GM23338 (cell line): ENCODE measurements around the gene APOB.

Experiments used
- CREB1 ChIP-seq: fragments of 250-450 bp; sonication (Bioruptor Pico); IDR thresholded peaks from 2 replicates; pipeline ENCODE4 v1.5.0; 2020; ENCODE audit warnings: low read depth, mild to moderate bottlenecking, moderate library complexity
- EZH2phosphoT487 ChIP-seq: fragments of 200-600 bp; sonication (generic); IDR thresholded peaks from one replicate; pipeline ENCODE4 v1.8.1; 2018; ENCODE audit warnings: antibody characterized with exemption; ENCODE audit not compliant: unreplicated experiment
- JUNB ChIP-seq: IDR thresholded peaks from one replicate; pipeline ENCODE4 v1.6.1; 2016; ENCODE audit warnings: antibody characterized with exemption; ENCODE audit not compliant: unreplicated experiment
- POLR2AphosphoS5 ChIP-seq: IDR thresholded peaks from 2 replicates; pipeline ENCODE4 v1.6.1; 2016; ENCODE audit warnings: antibody characterized with exemption, low read depth
- ZNF114 ChIP-seq: fragments of 250-450 bp; sonication (Bioruptor Pico); IDR thresholded peaks from 2 replicates; pipeline ENCODE4 v1.5.0; 2020; ENCODE audit warnings: mild to moderate bottlenecking, moderate library complexity
- TF ChIP-seq, protein P1 (sequence below), 2 experiments: fragments of 200-600 bp in 1 of 2; sonication (generic) in 1 of 2; conservative IDR thresholded peaks; 2 replicates each; pipeline versions ENCODE4 v1.5.1 to v1.6.1; 2016 to 2017; ENCODE audit warnings: antibody characterized with exemption in 2 of 2, low read depth in 2 of 2, mild to moderate bottlenecking in 2 of 2, moderate library complexity in 1 of 2
- TF ChIP-seq, protein P2 (sequence below): IDR thresholded peaks from 2 replicates; pipeline ENCODE4 v1.6.1; 2016; ENCODE audit warnings: antibody characterized with exemption

DNA sequence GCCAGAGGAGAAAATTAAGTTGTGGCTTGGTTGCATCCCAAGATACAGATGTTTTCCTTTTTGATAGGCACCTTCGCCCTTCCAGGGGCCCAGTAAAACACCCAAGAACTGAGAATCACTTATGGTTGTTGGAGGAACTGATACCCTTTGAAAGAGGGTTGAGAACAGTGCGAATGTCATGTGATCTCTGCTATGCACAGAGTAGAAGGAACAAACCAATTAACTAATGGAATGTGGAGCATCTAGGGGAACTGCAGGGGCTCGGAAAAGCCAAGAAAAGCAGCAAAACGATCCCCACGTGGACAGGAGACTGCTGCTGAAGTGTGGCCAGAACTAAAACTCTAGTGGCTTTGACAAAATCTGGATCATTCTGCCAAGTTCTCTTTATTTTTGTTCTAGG lies 58.8 kb downstream of the APOB start:
- TF ChIP-seq, protein P1, sequence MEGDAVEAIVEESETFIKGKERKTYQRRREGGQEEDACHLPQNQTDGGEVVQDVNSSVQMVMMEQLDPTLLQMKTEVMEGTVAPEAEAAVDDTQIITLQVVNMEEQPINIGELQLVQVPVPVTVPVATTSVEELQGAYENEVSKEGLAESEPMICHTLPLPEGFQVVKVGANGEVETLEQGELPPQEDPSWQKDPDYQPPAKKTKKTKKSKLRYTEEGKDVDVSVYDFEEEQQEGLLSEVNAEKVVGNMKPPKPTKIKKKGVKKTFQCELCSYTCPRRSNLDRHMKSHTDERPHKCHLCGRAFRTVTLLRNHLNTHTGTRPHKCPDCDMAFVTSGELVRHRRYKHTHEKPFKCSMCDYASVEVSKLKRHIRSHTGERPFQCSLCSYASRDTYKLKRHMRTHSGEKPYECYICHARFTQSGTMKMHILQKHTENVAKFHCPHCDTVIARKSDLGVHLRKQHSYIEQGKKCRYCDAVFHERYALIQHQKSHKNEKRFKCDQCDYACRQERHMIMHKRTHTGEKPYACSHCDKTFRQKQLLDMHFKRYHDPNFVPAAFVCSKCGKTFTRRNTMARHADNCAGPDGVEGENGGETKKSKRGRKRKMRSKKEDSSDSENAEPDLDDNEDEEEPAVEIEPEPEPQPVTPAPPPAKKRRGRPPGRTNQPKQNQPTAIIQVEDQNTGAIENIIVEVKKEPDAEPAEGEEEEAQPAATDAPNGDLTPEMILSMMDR (conservative IDR thresholded peaks at IDR 0.05; ENCODE audit: low read depth in 2 of 2), result no peak
- TF ChIP-seq CREB1 (CRISPR knock-in tag), result no peak
- TF ChIP-seq POLR2AphosphoS5, result no peak
- no peak for TF ChIP-seq JUNB
- TF ChIP-seq ZNF114 (CRISPR knock-in tag), result no peak
- TF ChIP-seq, protein P2, sequence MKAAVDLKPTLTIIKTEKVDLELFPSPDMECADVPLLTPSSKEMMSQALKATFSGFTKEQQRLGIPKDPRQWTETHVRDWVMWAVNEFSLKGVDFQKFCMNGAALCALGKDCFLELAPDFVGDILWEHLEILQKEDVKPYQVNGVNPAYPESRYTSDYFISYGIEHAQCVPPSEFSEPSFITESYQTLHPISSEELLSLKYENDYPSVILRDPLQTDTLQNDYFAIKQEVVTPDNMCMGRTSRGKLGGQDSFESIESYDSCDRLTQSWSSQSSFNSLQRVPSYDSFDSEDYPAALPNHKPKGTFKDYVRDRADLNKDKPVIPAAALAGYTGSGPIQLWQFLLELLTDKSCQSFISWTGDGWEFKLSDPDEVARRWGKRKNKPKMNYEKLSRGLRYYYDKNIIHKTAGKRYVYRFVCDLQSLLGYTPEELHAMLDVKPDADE, result no peak
- TF ChIP-seq EZH2phosphoT487, result no peak
